Liver (tissue), 9 donors: Measurements from ENCODE around the gene RTEL1. TPM values are rescaled to one million over a fixed set of nuclear protein-coding genes. Genes with fewer than 3 reads are reported as not detected.

Experiments used
- DNase-seq: peaks from one replicate; pipeline ENCODE4 v3.0.0-alpha.2; 2017; ENCODE audit warnings: low spot score
- H3K27ac ChIP-seq, 2 donors: one replicate each; pipeline ENCODE4 v1.7.0; 2013; ENCODE audit warnings: inconsistent platforms in 2 of 2, low read length in 2 of 2, control low read depth in 1 of 2, low read depth in 1 of 2, mild to moderate bottlenecking in 1 of 2
- H3K27me3 ChIP-seq, 4 donors: one replicate each; pipeline versions ENCODE4 v1.6.1 to v1.7.0; 2013; ENCODE audit warnings: low read length in 3 of 4, inconsistent platforms in 1 of 4, mild to moderate bottlenecking in 1 of 4, moderate library complexity in 1 of 4; ENCODE audit not compliant: control insufficient read depth in 4 of 4, insufficient read depth in 4 of 4
- H3K36me3 ChIP-seq, 4 donors: one replicate each; pipeline versions ENCODE4 v1.6.1 to v1.7.0; 2013; ENCODE audit warnings: low read length in 3 of 4, mild to moderate bottlenecking in 3 of 4, low read depth in 1 of 4, moderate library complexity in 1 of 4; ENCODE audit not compliant: control insufficient read depth in 4 of 4, insufficient read depth in 3 of 4
- H3K4me1 ChIP-seq, 4 donors: one replicate each; pipeline versions ENCODE4 v1.6.1 to v1.7.0; 2013; ENCODE audit warnings: low read length in 3 of 4, mild to moderate bottlenecking in 3 of 4, moderate library complexity in 1 of 4; ENCODE audit not compliant: control insufficient read depth in 4 of 4, insufficient read depth in 4 of 4
- H3K4me3 ChIP-seq, 3 donors: one replicate each; pipeline versions ENCODE4 v1.6.1 to v1.7.0; 2013; ENCODE audit warnings: low read length in 3 of 3, control low read depth in 1 of 3, low read depth in 1 of 3, mild to moderate bottlenecking in 1 of 3
- H3K9ac ChIP-seq, 2 donors: one replicate each; pipeline ENCODE4 v1.7.0; 2013; ENCODE audit warnings: low read length in 2 of 2, mild to moderate bottlenecking in 2 of 2, moderate library complexity in 2 of 2, control low read depth in 1 of 2, low read depth in 1 of 2
- H3K9me3 ChIP-seq, 4 donors: one replicate each; pipeline versions ENCODE4 v1.6.1 to v1.7.0; 2013; ENCODE audit warnings: low read length in 3 of 4; ENCODE audit not compliant: control insufficient read depth in 4 of 4
- GABPA ChIP-seq, 2 donors: IDR thresholded peaks in 1 of 2; conservative IDR thresholded peaks in 1 of 2; 2 replicates each; pipeline ENCODE4 v1.6.1; 2016; ENCODE audit warnings: antibody characterized with exemption in 2 of 2, mild to moderate bottlenecking in 1 of 2, moderate library complexity in 1 of 2
- TAF1 ChIP-seq: conservative IDR thresholded peaks from 2 replicates; pipeline ENCODE4 v1.6.1; 2016; ENCODE audit warnings: antibody characterized with exemption, mild to moderate bottlenecking
- WGBS: extraction: QIAGEN DNeasy Blood & Tissue Kit; methylation state at CpG from one replicate; pipeline ENCODE4 v1.1.7; 2013; 5-methylcytosine and 5-hydroxymethylcytosine counted together
- polyA plus RNA-seq, 2 donors: library from polyadenylated mRNA; stranded (reverse) in 1 of 2; unstranded in 1 of 2; fragments of 200-250 nt in 1 of 2; fragments of >200 nt in 1 of 2; fragmentation: Nextera tagmentation in 1 of 2; extraction: Ambion mirVana in 1 of 2; gene quantifications; one replicate each; pipeline versions ENCODE4 v1.2.1 to v1.2.3, GENCODE V29; 2013 to 2015
- total RNA-seq, 2 donors: library from RNA; depleted of rRNA; stranded (reverse); fragments of >200 nt; gene quantifications; one replicate each; pipeline ENCODE4 v1.2.3, GENCODE V29; 2014
- TF ChIP-seq, protein P1 (sequence below): IDR thresholded peaks from 2 replicates; pipeline ENCODE4 v1.6.1; 2016; ENCODE audit warnings: antibody characterized with exemption, mild to moderate bottlenecking
- TF ChIP-seq, protein P2 (sequence below): IDR thresholded peaks from 2 replicates; pipeline ENCODE4 v1.6.1; 2016; ENCODE audit warnings: antibody characterized with exemption
- donor health status: healthy.
- donor health status: healthy.
- donor health status: healthy.
- donor health status: healthy.
- donor health status: healthy.

RTEL1 gene
- total and polyA plus RNA-seq, 4 donors: 3.7 to 16.9 (median 7.4) TPM

DNA sequence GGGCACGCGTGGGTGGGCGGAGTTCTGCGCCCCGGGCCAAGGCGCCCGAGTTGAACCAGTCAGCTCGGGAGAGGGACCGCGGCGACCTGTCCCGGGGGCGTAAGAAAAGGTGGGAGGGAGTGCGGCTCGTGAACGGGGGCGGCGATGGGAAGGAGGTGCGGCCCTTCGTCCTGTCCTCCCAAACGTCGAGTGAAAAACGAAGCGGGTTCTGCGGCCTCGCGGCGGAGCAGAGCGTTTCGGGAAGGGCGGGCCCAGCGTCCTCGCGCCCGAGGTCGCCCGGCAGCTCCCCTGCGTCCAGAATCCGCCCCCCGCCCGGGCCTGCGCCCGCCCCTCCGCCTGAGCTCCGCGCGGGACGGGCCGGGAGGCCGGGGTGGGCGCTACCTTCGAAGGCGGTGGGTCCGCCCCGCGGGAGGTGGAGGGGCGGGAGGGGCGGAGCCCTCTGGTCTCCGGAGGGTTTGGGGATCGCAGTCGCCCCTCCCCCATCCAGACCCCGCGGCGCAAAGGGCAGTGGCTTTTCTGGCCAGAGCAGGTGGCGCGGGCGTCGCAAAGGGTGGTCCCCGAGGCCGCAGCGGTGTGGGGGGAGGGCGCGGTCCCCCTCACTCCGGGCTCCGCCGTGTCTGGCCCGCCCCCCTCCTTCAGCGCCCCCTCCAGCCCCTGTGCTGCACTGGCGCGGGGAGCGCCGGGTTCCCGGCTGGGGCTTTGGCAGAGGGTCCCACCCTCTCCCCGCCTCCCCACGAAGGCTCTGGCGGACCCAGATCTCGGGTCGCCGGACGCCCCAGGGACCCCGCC, 5.7 kb upstream of the RTEL1 start:
- H3K27ac ChIP-seq: no peak overlapping the region

DNA sequence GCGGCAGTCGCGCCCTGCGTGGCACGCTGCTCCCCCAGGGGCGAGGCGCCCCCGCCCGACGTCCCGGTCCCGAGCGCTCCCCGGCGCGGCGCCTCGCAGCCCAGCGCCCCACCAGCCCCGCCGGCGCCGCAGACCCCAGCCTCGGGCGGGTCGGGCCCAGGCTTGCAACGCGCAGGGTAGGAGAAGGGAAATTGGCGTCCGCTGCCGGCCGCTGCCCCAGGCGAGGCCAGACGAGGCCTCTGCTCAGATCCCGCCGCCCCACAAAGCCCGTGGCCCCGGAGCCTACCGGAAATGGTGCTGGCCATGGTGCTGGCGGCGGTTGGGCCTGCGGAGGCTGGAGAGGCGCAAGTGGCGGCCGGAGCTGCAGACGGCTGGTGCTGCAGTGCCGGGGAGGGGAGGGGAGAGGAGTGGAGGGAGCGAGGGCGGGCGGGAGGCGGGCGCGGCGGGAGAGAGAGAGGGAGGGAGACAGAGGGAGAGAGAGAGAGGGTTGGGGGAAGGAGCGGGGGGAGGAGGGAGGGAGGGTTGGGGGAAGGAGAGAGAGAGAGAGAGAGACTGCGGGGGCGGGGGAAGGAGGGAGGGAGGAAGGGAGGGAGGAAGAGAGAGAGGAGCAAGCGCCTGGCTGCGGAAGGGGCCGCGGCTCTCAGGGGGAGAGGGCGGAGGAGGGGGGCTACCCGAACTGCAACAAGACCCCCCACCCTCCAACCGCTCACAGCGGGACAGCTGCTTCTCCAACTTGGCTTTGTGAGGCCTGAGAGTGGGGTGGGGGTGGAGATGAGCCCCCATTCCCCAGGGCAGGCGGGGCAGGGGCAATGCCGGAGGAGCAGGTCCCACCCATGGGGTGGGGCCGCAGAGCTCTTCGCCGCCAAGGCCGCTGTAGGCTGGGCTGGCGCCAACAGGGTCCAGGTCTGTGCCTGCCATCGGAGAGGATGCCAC, 4.8 kb upstream of the RTEL1 start, which contains the start of gene STMN3:
STMN3 (minus strand) TSS at position 384 of the 933 bp plus-strand sequence; CDS start at position 305, 79 bp downstream.
- Histone ChIP-seq H3K36me3 (no peaks in the 10 kb centered on the region), H3K27me3 (peaks cover 0 to 4% (median 0%) of the 10 kb centered on the region in 4 donors), H3K9me3 (no peaks in the 10 kb centered on the region), H3K4me1 (peaks cover 5 to 24% (median 12%) of the 10 kb centered on the region in 4 donors), H3K4me3 (peak within 1 kb of the TSS in 1 of 3 donors; percentile 50), H3K27ac (no peak within 1 kb of the TSS), H3K9ac (no peak within 1 kb of the TSS)
- peak; percentile 77 for DNase-seq
- TF ChIP-seq, protein P1, sequence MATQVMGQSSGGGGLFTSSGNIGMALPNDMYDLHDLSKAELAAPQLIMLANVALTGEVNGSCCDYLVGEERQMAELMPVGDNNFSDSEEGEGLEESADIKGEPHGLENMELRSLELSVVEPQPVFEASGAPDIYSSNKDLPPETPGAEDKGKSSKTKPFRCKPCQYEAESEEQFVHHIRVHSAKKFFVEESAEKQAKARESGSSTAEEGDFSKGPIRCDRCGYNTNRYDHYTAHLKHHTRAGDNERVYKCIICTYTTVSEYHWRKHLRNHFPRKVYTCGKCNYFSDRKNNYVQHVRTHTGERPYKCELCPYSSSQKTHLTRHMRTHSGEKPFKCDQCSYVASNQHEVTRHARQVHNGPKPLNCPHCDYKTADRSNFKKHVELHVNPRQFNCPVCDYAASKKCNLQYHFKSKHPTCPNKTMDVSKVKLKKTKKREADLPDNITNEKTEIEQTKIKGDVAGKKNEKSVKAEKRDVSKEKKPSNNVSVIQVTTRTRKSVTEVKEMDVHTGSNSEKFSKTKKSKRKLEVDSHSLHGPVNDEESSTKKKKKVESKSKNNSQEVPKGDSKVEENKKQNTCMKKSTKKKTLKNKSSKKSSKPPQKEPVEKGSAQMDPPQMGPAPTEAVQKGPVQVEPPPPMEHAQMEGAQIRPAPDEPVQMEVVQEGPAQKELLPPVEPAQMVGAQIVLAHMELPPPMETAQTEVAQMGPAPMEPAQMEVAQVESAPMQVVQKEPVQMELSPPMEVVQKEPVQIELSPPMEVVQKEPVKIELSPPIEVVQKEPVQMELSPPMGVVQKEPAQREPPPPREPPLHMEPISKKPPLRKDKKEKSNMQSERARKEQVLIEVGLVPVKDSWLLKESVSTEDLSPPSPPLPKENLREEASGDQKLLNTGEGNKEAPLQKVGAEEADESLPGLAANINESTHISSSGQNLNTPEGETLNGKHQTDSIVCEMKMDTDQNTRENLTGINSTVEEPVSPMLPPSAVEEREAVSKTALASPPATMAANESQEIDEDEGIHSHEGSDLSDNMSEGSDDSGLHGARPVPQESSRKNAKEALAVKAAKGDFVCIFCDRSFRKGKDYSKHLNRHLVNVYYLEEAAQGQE: peak; percentile 98
- peak in 1 of 2 donors; percentile 54 for TF ChIP-seq GABPA (IDR thresholded peaks at IDR 0.05 in 1 of 2, conservative IDR thresholded peaks at IDR 0.05 in 1 of 2)
- TF ChIP-seq, protein P2, sequence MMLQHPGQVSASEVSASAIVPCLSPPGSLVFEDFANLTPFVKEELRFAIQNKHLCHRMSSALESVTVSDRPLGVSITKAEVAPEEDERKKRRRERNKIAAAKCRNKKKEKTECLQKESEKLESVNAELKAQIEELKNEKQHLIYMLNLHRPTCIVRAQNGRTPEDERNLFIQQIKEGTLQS: no peak
- 5% methylated on average over 73 of the region's 73 CpGs for WGBS

More for the DNA sequence above, 5.7 kb upstream of the RTEL1 start:
- Histone ChIP-seq H3K27me3 (peaks cover 0 to 4% (median 0%) of the 10 kb centered on the region in 4 donors), H3K4me3 (peak overlapping the region in 1 of 3 donors; percentile 50), H3K4me1 (peaks cover under 1 to 18% (median 8%) of the 10 kb centered on the region in 4 donors), H3K36me3 (no peaks in the 10 kb centered on the region), H3K9ac (no peak overlapping the region), H3K9me3 (no peaks in the 10 kb centered on the region)
- DNase-seq: no peak
- WGBS: 3% methylated on average over 91 of the region's 91 CpGs
- TF ChIP-seq TAF1: no peak
- no peak for TF ChIP-seq GABPA (IDR thresholded peaks at IDR 0.05 in 1 of 2, conservative IDR thresholded peaks at IDR 0.05 in 1 of 2)
- TF ChIP-seq, protein P1: no peak
